LNCaP clone FGC (cell line): ENCODE results near the gene PATJ.

Experiments
- DNase-seq: peaks from one replicate; pipeline ENCODE4 v3.0.0-alpha.2; 2011; ENCODE audit warnings: low read depth
- H3K4me3 ChIP-seq: 2 replicates; pipeline ENCODE4 v1.5.1; 2011; ENCODE audit warnings: mild to moderate bottlenecking, low read depth, low read length, control low read depth
- CTCF ChIP-seq: IDR thresholded peaks from 2 replicates; pipeline ENCODE4 v1.5.1; 2012; ENCODE audit warnings: mild to moderate bottlenecking; ENCODE audit not compliant: control insufficient read depth, insufficient read depth; ENCODE audit errors: extremely low read depth

PATJ gene

GRCh38 chr1:62227496-62227895, 485.2 kb downstream of the PATJ start:
- no peak for TF ChIP-seq CTCF
- no peak for DNase-seq
- no peak overlapping the region for H3K4me3 ChIP-seq
